WTC11 (cell line): Measurements from ENCODE around the gene VSX2. TPM values are rescaled to one million over a fixed set of nuclear protein-coding genes. Genes with fewer than 3 reads are reported as not detected.

Source experiments
- CREM ChIP-seq: sonication (generic); formaldehyde crosslinking; IDR thresholded peaks from 2 replicates; pipeline ENCODE4 v1.8.1; 2022; ENCODE audit warnings: mild to moderate bottlenecking, missing genetic modification reagents, moderate library complexity
- IRF2 ChIP-seq: sonication (generic); formaldehyde crosslinking; IDR thresholded peaks from 2 replicates; pipeline ENCODE4 v1.8.0; 2022; ENCODE audit warnings: low read depth, missing genetic modification reagents, borderline replicate concordance
- JUN ChIP-seq: sonication (generic); formaldehyde crosslinking; IDR thresholded peaks from 2 replicates; pipeline ENCODE4 v1.8.0; 2023; ENCODE audit warnings: mild to moderate bottlenecking, missing genetic modification reagents
- NFYB ChIP-seq: sonication (generic); formaldehyde crosslinking; conservative IDR thresholded peaks from 2 replicates; pipeline ENCODE4 v1.8.0; 2022; ENCODE audit warnings: low read depth, missing genetic modification reagents
- SMAD4 ChIP-seq: sonication (generic); formaldehyde crosslinking; IDR thresholded peaks from 2 replicates; pipeline ENCODE4 v1.8.0; 2022; ENCODE audit warnings: mild to moderate bottlenecking, missing genetic modification reagents
- ZNF671 ChIP-seq: fragments of 250-450 bp; sonication (Bioruptor Pico); IDR thresholded peaks from 2 replicates; pipeline ENCODE4 v1.8.0; 2021; ENCODE audit warnings: mild to moderate bottlenecking
- total RNA-seq: library from RNA; stranded (reverse); gene quantifications from 3 replicates; pipeline ENCODE4 v1.2.3, GENCODE V29; 2021
- TF ChIP-seq, protein P1 (sequence below): sonication (generic); formaldehyde crosslinking; IDR thresholded peaks from 2 replicates; pipeline ENCODE4 v1.8.0; 2023; ENCODE audit warnings: missing genetic modification reagents, mild to moderate bottlenecking, borderline replicate concordance
- TF ChIP-seq, protein P2 (sequence below): sonication (generic); formaldehyde crosslinking; conservative IDR thresholded peaks from 2 replicates; pipeline ENCODE4 v1.8.1; 2023; ENCODE audit warnings: mild to moderate bottlenecking, low read depth, missing genetic modification reagents, moderate library complexity
- TF ChIP-seq, protein P3 (sequence below): fragments of 250-450 bp; sonication (Bioruptor Pico); conservative IDR thresholded peaks from 2 replicates; pipeline ENCODE4 v1.9.0; 2021; ENCODE audit warnings: mild to moderate bottlenecking
- TF ChIP-seq, protein P4 (sequence below): sonication (generic); formaldehyde crosslinking; IDR thresholded peaks from 2 replicates; pipeline ENCODE4 v1.8.1; 2023; ENCODE audit warnings: mild to moderate bottlenecking, missing genetic modification reagents, borderline replicate concordance
- TF ChIP-seq, protein P5 (sequence below): sonication (generic); formaldehyde crosslinking; IDR thresholded peaks from 2 replicates; pipeline ENCODE4 v1.8.1; 2022; ENCODE audit warnings: mild to moderate bottlenecking, missing genetic modification reagents, moderate library complexity, borderline replicate concordance
- TF ChIP-seq, protein P6 (sequence below): sonication (generic); formaldehyde crosslinking; IDR thresholded peaks from 2 replicates; pipeline ENCODE4 v1.8.0; 2023; ENCODE audit warnings: missing genetic modification reagents

VSX2 gene
- total RNA-seq, 1 experiment from 2014 or later, result not detected

DNA sequence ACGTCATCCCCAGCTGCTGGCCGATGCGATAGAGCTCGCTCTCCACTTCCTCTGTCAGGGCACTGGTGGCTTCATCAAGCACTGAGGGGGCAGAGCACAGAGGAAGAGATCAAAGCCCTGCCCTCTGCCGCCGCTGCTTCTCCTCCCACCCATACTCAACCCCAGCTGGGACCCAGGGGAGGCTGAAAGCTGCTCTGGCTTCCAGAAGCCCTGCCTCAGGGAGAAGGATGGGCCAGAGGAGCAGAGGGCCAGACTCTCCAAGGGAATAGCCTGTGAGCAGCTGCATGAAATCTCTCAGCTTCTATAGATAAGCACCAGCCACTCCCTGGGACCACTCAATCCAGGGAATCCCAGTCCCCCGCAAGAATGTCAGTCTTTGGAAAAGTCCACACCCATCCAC, 47.5 kb downstream of the VSX2 start (continued):
- TF ChIP-seq, protein P1, sequence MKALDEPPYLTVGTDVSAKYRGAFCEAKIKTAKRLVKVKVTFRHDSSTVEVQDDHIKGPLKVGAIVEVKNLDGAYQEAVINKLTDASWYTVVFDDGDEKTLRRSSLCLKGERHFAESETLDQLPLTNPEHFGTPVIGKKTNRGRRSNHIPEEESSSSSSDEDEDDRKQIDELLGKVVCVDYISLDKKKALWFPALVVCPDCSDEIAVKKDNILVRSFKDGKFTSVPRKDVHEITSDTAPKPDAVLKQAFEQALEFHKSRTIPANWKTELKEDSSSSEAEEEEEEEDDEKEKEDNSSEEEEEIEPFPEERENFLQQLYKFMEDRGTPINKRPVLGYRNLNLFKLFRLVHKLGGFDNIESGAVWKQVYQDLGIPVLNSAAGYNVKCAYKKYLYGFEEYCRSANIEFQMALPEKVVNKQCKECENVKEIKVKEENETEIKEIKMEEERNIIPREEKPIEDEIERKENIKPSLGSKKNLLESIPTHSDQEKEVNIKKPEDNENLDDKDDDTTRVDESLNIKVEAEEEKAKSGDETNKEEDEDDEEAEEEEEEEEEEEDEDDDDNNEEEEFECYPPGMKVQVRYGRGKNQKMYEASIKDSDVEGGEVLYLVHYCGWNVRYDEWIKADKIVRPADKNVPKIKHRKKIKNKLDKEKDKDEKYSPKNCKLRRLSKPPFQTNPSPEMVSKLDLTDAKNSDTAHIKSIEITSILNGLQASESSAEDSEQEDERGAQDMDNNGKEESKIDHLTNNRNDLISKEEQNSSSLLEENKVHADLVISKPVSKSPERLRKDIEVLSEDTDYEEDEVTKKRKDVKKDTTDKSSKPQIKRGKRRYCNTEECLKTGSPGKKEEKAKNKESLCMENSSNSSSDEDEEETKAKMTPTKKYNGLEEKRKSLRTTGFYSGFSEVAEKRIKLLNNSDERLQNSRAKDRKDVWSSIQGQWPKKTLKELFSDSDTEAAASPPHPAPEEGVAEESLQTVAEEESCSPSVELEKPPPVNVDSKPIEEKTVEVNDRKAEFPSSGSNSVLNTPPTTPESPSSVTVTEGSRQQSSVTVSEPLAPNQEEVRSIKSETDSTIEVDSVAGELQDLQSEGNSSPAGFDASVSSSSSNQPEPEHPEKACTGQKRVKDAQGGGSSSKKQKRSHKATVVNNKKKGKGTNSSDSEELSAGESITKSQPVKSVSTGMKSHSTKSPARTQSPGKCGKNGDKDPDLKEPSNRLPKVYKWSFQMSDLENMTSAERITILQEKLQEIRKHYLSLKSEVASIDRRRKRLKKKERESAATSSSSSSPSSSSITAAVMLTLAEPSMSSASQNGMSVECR, result no peak
- TF ChIP-seq IRF2 (CRISPR knock-in tag) (no peak), CREM (no peak), SMAD4 (no peak), ZNF671 (no peak), NFYB (CRISPR knock-in tag) (no peak), JUN (CRISPR knock-in tag) (no peak)
- TF ChIP-seq, protein P2, sequence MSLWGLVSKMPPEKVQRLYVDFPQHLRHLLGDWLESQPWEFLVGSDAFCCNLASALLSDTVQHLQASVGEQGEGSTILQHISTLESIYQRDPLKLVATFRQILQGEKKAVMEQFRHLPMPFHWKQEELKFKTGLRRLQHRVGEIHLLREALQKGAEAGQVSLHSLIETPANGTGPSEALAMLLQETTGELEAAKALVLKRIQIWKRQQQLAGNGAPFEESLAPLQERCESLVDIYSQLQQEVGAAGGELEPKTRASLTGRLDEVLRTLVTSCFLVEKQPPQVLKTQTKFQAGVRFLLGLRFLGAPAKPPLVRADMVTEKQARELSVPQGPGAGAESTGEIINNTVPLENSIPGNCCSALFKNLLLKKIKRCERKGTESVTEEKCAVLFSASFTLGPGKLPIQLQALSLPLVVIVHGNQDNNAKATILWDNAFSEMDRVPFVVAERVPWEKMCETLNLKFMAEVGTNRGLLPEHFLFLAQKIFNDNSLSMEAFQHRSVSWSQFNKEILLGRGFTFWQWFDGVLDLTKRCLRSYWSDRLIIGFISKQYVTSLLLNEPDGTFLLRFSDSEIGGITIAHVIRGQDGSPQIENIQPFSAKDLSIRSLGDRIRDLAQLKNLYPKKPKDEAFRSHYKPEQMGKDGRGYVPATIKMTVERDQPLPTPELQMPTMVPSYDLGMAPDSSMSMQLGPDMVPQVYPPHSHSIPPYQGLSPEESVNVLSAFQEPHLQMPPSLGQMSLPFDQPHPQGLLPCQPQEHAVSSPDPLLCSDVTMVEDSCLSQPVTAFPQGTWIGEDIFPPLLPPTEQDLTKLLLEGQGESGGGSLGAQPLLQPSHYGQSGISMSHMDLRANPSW (CRISPR knock-in tag), result no peak
- TF ChIP-seq, protein P3, sequence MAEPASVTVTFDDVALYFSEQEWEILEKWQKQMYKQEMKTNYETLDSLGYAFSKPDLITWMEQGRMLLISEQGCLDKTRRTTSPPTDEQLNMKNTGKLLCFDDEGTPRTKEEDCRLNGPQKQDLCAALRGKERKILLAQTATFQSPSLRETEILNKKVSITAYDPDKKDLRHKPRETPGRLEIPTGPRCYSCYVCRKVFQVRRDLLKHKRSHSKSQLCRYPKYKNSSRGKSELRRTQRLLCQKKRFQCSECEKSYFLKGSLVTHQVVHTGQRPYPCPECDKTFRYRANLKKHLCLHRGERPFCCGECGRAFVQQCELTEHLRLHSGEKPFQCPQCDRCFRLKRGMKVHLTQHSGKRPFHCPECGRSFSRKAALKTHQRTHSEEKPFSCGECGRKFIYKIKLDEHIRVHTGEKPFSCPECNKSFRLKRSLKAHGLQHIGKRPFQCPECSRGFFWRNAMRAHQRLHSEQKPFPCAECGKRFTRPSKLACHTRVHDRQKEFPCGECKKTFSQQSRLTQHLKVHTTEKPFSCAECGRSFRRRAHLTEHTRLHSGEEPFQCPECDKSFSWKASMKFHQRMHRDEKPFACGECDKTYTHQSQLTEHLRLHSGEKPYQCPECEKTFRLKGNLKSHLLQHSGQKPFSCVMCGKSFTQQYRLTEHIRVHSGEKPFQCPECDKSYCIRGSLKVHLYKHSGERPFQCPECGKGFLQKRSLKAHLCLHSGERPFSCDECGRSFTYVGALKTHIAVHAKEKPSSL, result no peak
- TF ChIP-seq, protein P4, sequence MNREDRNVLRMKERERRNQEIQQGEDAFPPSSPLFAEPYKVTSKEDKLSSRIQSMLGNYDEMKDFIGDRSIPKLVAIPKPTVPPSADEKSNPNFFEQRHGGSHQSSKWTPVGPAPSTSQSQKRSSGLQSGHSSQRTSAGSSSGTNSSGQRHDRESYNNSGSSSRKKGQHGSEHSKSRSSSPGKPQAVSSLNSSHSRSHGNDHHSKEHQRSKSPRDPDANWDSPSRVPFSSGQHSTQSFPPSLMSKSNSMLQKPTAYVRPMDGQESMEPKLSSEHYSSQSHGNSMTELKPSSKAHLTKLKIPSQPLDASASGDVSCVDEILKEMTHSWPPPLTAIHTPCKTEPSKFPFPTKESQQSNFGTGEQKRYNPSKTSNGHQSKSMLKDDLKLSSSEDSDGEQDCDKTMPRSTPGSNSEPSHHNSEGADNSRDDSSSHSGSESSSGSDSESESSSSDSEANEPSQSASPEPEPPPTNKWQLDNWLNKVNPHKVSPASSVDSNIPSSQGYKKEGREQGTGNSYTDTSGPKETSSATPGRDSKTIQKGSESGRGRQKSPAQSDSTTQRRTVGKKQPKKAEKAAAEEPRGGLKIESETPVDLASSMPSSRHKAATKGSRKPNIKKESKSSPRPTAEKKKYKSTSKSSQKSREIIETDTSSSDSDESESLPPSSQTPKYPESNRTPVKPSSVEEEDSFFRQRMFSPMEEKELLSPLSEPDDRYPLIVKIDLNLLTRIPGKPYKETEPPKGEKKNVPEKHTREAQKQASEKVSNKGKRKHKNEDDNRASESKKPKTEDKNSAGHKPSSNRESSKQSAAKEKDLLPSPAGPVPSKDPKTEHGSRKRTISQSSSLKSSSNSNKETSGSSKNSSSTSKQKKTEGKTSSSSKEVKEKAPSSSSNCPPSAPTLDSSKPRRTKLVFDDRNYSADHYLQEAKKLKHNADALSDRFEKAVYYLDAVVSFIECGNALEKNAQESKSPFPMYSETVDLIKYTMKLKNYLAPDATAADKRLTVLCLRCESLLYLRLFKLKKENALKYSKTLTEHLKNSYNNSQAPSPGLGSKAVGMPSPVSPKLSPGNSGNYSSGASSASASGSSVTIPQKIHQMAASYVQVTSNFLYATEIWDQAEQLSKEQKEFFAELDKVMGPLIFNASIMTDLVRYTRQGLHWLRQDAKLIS (CRISPR knock-in tag), result no peak
- TF ChIP-seq, protein P5, sequence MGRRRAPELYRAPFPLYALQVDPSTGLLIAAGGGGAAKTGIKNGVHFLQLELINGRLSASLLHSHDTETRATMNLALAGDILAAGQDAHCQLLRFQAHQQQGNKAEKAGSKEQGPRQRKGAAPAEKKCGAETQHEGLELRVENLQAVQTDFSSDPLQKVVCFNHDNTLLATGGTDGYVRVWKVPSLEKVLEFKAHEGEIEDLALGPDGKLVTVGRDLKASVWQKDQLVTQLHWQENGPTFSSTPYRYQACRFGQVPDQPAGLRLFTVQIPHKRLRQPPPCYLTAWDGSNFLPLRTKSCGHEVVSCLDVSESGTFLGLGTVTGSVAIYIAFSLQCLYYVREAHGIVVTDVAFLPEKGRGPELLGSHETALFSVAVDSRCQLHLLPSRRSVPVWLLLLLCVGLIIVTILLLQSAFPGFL (CRISPR knock-in tag), result no peak
- TF ChIP-seq, protein P6, sequence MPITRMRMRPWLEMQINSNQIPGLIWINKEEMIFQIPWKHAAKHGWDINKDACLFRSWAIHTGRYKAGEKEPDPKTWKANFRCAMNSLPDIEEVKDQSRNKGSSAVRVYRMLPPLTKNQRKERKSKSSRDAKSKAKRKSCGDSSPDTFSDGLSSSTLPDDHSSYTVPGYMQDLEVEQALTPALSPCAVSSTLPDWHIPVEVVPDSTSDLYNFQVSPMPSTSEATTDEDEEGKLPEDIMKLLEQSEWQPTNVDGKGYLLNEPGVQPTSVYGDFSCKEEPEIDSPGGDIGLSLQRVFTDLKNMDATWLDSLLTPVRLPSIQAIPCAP (CRISPR knock-in tag), result no peak
